ENCODE data around the gene ZNF487. TPM values are rescaled to one million over a fixed set of nuclear protein-coding genes. Genes with fewer than 3 reads are reported as not detected.

ZNF487 gene
- 4.5 to 7.2 TPM (median 6.3 TPM) in 5 replicates for total RNA-seq (2022; extraction: Qiagen RNA extraction)

DNA sequence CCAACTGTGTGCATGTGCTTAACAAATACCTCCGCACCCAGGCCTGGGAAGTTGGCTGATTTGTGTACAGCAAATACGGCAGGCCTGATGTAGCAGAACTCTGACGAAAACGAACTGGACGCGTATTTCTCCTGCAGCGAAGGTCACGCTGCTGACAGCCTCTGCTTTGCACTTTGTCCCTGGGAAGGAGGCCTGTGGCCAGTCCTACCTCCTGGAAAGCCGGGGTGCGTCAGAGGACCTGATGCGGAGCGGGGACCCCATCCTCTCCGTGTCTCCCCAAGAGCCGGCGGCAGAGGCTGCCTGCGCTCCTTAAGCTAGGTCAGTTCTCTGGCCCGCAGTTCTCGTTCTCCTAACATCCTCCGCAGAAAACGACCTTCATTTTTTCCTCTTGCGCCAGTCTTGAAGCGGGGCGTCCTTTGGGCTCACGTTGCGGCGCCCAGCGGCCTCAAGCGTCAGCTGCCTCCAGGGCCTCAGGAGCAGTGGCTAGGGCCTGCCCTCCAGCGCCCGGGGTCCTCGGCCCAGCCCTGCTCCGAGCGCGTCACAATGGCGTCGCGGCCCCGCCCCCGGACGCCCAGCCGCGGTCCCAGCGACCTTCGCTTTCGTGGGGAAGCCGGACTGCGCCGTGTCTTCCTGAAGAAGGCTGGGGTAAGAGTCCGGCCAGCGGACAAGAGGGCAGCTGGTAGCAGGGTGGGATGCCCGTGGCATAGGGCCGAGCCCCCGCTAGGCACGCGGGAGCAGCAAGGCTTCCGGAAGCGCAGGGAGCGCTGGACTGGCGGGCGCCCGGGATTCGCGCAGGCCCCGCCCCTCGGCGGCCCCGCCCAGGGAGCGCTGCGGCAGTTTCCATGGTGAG, at the start of gene ZNF487:
ZNF487 (plus strand) TSS at position 821 of the 850 bp plus-strand sequence. CDS start 38,703 bp downstream, outside the sequence.

DNA sequence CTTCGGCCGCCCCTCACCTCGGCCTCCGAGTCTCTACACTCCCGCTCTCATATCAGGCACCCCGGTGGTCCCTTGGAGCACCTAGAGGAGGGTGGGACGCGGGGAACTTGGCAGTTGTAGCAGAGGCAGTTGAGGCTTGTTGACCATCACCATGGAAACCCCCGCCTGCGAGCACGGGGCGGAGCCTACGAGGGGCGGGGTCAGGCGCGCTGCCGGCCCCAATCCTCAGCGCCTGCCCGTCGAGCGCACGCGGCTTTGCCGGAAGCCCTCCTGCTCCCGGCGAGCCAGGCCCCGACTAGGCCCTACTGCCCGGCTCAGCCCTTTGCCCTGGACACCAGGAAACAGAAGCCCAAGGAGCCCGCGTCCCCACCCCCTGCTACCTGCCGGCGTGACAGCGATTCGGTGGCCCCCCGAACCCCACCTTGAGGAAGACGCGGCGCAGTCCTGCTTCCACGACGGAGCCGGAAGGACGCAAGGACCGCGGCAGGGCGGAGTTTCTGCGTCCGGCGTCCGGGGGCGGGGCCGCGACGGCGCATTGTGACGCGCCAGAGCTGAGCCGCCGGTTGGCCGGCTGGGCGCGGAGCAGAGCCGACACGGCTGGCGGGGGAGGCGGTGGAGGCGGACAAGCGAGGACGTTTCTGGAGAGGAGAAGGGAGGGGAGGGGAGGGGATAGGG, 28.1 kb upstream of the ZNF487 start, which contains the start of gene HNRNPF:
HNRNPF (minus strand) TSS at position 477 of the 675 bp plus-strand sequence. CDS start 21,302 bp downstream, outside the sequence.

Other genes with a start within 250 kb of the ZNF487 start
- gene RASGEF1A, start 170.0 kb upstream of the ZNF487 start, total RNA-seq (2022; extraction: Qiagen RNA extraction) = 4.2 to 6.1 TPM (median 5.0 TPM) in 5 replicates
- not detected in 5 replicates for gene FXYD4, start 65.5 kb upstream of the ZNF487 start, total RNA-seq (2022; extraction: Qiagen RNA extraction)
- gene HNRNPF, start 27.9 kb upstream of the ZNF487 start, total RNA-seq (2022; extraction: Qiagen RNA extraction) = 331 to 373 TPM (median 346 TPM) in 5 replicates
- gene ZNF239, start 137.5 kb downstream of the ZNF487 start, total RNA-seq (2022; extraction: Qiagen RNA extraction) = 1.7 to 2.7 TPM (median 2.4 TPM) in 5 replicates
- gene ZNF485, start 169.3 kb downstream of the ZNF487 start, total RNA-seq (2022; extraction: Qiagen RNA extraction) = 1.6 to 2.6 TPM (median 1.8 TPM) in 5 replicates
- 14.0 to 16.8 TPM (median 16.2 TPM) in 5 replicates for gene ZNF32, start 211.8 kb downstream of the ZNF487 start, total RNA-seq (2022; extraction: Qiagen RNA extraction)

All from A549 treated with Hydrocortisone at 1 μM for 4 hours (cell line).